HCT116 (cell line): Measurements from ENCODE around the gene PLD4. TPM values are rescaled to one million over a fixed set of nuclear protein-coding genes. Genes with fewer than 3 reads are reported as not detected.
A peak's percentile ranks its signal among the peaks of the same experiment; 100 is the strongest.

Experiments
- ATAC-seq: fragments of 200-7000 bp; cut with Tn5 transposase; 2 replicates; pipeline ENCODE4 v1.9.1; 2020; ENCODE audit warnings: mild to moderate bottlenecking, moderate library complexity
- BruUV-seq: library from RNA; stranded (reverse); fragments of 400-500 nt; replicated peaks from 2 replicates; lab custom pipeline; 2021; lab: Mats Ljungman, UMichigan
- CTCF ChIA-PET: fragments of 300-600 bp; sonication (Branson Sonifier 250); formaldehyde crosslinking; loops from one replicate; lab custom pipeline; 2021; ENCODE audit warnings: antibody characterized with exemption; lab: Charles Lee
- POLR2A ChIA-PET: fragments of 300-600, 350-600 bp; sonication (Branson Sonifier 250); formaldehyde crosslinking; loops from one replicate; lab custom pipeline; 2021; ENCODE audit warnings: antibody characterized with exemption; lab: Charles Lee
- RAD21 ChIA-PET, 2 experiments: fragments of 300-600 bp; sonication (Branson Sonifier 250); formaldehyde crosslinking; loops; one replicate each; lab custom pipeline; 2023; ENCODE audit warnings: low total read pairs in 2 of 2; ENCODE audit not compliant: uncharacterized antibody in 2 of 2, unreplicated experiment in 2 of 2, low non-redundant PET in 1 of 2; lab: Charles Lee
- DNase-seq: peaks from one replicate; pipeline ENCODE4 v3.0.0-alpha.2; 2010; ENCODE audit warnings: low read depth, low spot score
- H2AFZ ChIP-seq: fragments of 200-600 bp; shearing (Covaris generic), sonication (generic); 2 replicates; pipeline ENCODE4 v1.6.1; 2017; ENCODE audit warnings: low read depth, mixed run types, mixed read lengths, antibody characterized with exemption, low read length; ENCODE audit not compliant: poor library complexity, severe bottlenecking
- H3K27ac ChIP-seq: 2 replicates; pipeline ENCODE4 v1.5.1; 2012; ENCODE audit warnings: low read depth, low read length
- H3K27me3 ChIP-seq: fragments of 200-600 bp; sonication (generic); 2 replicates; pipeline ENCODE4 v1.6.1; 2016; ENCODE audit warnings: mixed run types, low read length, mixed read lengths; ENCODE audit not compliant: insufficient read depth
- H3K36me3 ChIP-seq, 2 experiments: fragments of 200-500 bp in 1 of 2; fragments of 200-600 bp in 1 of 2; sonication (Bioruptor generic) in 1 of 2; sonication (generic) in 1 of 2; 2 replicates each; pipeline versions ENCODE4 v1.5.1 to v1.6.1; 2014 to 2016; ENCODE audit warnings: low read length in 2 of 2, inconsistent platforms in 1 of 2, mixed read lengths in 1 of 2, mixed run types in 1 of 2; ENCODE audit not compliant: insufficient read depth in 2 of 2, control insufficient read depth in 1 of 2
- H3K4me1 ChIP-seq, 2 experiments: fragments of 200-600 bp in 1 of 2; sonication (generic) in 1 of 2; 2 replicates each; pipeline versions ENCODE4 v1.5.1 to v1.6.1; 2012 to 2017; ENCODE audit warnings: low read length in 2 of 2, inconsistent platforms in 1 of 2, mild to moderate bottlenecking in 1 of 2, mixed read lengths in 1 of 2, mixed run types in 1 of 2, moderate library complexity in 1 of 2; ENCODE audit not compliant: insufficient read depth in 2 of 2, control insufficient read depth in 1 of 2
- H3K4me2 ChIP-seq: fragments of 200-600 bp; sonication (generic); 2 replicates; pipeline ENCODE4 v1.6.1; 2017; ENCODE audit warnings: mixed run types, low read length, mixed read lengths
- H3K4me3 ChIP-seq, 2 experiments: fragments of 200-600 bp in 1 of 2; sonication (generic) in 1 of 2; replicated peaks in 1 of 2; 2 replicates each; pipeline ENCODE4 v1.5.1; 2011 to 2016; ENCODE audit warnings: low read length in 2 of 2, control low read depth in 1 of 2, low read depth in 1 of 2, mild to moderate bottlenecking in 1 of 2, mixed read lengths in 1 of 2, mixed run types in 1 of 2
- H3K79me2 ChIP-seq: fragments of 200-600 bp; sonication (generic); 2 replicates; pipeline ENCODE4 v1.6.1; 2017; ENCODE audit warnings: mild to moderate bottlenecking, mixed run types, low read length, moderate library complexity, mixed read lengths; ENCODE audit not compliant: insufficient read depth
- H3K9ac ChIP-seq: fragments of 200-600 bp; sonication (generic); 2 replicates; pipeline ENCODE4 v1.6.1; 2016; ENCODE audit warnings: low read length, mixed read lengths
- H3K9me2 ChIP-seq: fragments of 200-600 bp; sonication (generic), shearing (Covaris generic); 2 replicates; pipeline ENCODE4 v1.6.1; 2017; ENCODE audit warnings: mixed run types, mild to moderate bottlenecking, moderate library complexity; ENCODE audit not compliant: insufficient read depth
- H3K9me3 ChIP-seq, 2 experiments: fragments of 200-500 bp in 1 of 2; fragments of 200-600 bp in 1 of 2; sonication (Bioruptor generic) in 1 of 2; sonication (generic) in 1 of 2; 2 replicates each; pipeline ENCODE4 v1.6.1; 2014 to 2017; ENCODE audit warnings: low read length in 2 of 2, mixed read lengths in 2 of 2, inconsistent platforms in 1 of 2, low read depth in 1 of 2, mild to moderate bottlenecking in 1 of 2, mixed run types in 1 of 2, moderate library complexity in 1 of 2; ENCODE audit not compliant: control insufficient read depth in 1 of 2, insufficient read depth in 1 of 2
- H4K20me1 ChIP-seq: fragments of 200-600 bp; sonication (generic), shearing (Covaris generic); 2 replicates; pipeline ENCODE4 v1.6.1; 2017; ENCODE audit warnings: mixed run types, mild to moderate bottlenecking, moderate library complexity; ENCODE audit not compliant: insufficient read depth
- ATF3 ChIP-seq: IDR thresholded peaks from 2 replicates; pipeline ENCODE4 v1.6.1; 2012
- CBX3 ChIP-seq: IDR thresholded peaks from 2 replicates; pipeline ENCODE4 v1.6.1; 2012; ENCODE audit warnings: low read depth
- CEBPB ChIP-seq: IDR thresholded peaks from 2 replicates; pipeline ENCODE4 v1.6.1; 2012; ENCODE audit warnings: low read depth
- EZH2phosphoT487 ChIP-seq: fragments of 200-600 bp; IDR thresholded peaks from 2 replicates; pipeline ENCODE4 v1.6.1; 2018; ENCODE audit warnings: antibody characterized with exemption, borderline replicate concordance
- MAX ChIP-seq: IDR thresholded peaks from 2 replicates; pipeline ENCODE4 v1.6.1; 2012
- POLR2A ChIP-seq: IDR thresholded peaks from 2 replicates; pipeline ENCODE4 v1.7.0; 2011; ENCODE audit warnings: borderline replicate concordance; ENCODE audit not compliant: insufficient read depth, insufficient read length; ENCODE audit errors: extremely low read depth
- POLR2AphosphoS5 ChIP-seq: IDR thresholded peaks from 2 replicates; pipeline ENCODE4 v1.6.1; 2011; ENCODE audit warnings: mild to moderate bottlenecking, low read depth, low read length, moderate library complexity
- RAD21 ChIP-seq: IDR thresholded peaks from 2 replicates; pipeline ENCODE4 v1.6.1; 2012; ENCODE audit warnings: low read depth, mild to moderate bottlenecking
- SRF ChIP-seq: IDR thresholded peaks from 2 replicates; pipeline ENCODE4 v1.6.1; 2012; ENCODE audit warnings: low read depth
- TCF7L2 ChIP-seq: IDR thresholded peaks from 2 replicates; pipeline ENCODE4 v1.7.0; 2011; ENCODE audit warnings: borderline replicate concordance, inconsistent platforms; ENCODE audit not compliant: insufficient read depth, insufficient read length; ENCODE audit errors: extremely low read depth
- YY1 ChIP-seq: IDR thresholded peaks from 2 replicates; pipeline ENCODE4 v1.6.1; 2011; ENCODE audit warnings: low read length, low read depth, moderate library complexity, mild to moderate bottlenecking; ENCODE audit not compliant: insufficient replicate concordance; ENCODE audit errors: extremely low read depth
- ZFX ChIP-seq: fragments of 450-650 bp; IDR thresholded peaks from 2 replicates; pipeline ENCODE4 v1.6.1; 2017
- intact Hi-C: fragments of 100-400 bp; cut with micrococcal nuclease; formaldehyde crosslinking; loops from 2 replicates; pipeline ENCODE4 v1.10.0; 2022
- total RNA-seq: library from RNA; stranded (reverse); gene quantifications from one replicate; pipeline ENCODE4 v1.2.1, GENCODE V29; 2021; ENCODE audit not compliant: unreplicated experiment
- TF ChIP-seq, protein P1 (sequence below), 3 experiments: fragments of 200-600 bp in 1 of 3; sonication (generic) in 1 of 3; IDR thresholded peaks in 2 of 3; conservative IDR thresholded peaks in 1 of 3; 2 replicates each; pipeline ENCODE4 v1.5.1; 2012 to 2017; ENCODE audit warnings: low read depth in 2 of 3, low read length in 2 of 3, antibody characterized with exemption in 1 of 3, borderline replicate concordance in 1 of 3, control low read depth in 1 of 3, mild to moderate bottlenecking in 1 of 3, mixed read lengths in 1 of 3, mixed run types in 1 of 3, moderate library complexity in 1 of 3; ENCODE audit not compliant: insufficient read depth in 1 of 3

Gene PLD4
- total RNA-seq, 1 experiment from 2014 or later = 0.12 TPM

- intact Hi-C loops = loop anchor here (10.0 kb wide), 1 partner anchor 187 kb away; the partner anchor contains the start of gene JAG2
- Histone ChIP-seq H3K4me1 (peaks cover 55 to 74% of the 10 kb centered on the region in 2 experiments), H3K4me3 (peak within 1 kb of the TSS; percentile 75 to 80), H3K36me3 (no peaks in the 10 kb centered on the region), H3K4me2 (peak within 1 kb of the TSS; percentile 90), H3K9me3 (no peaks in the 10 kb centered on the region), H3K9me2 (no peaks in the 10 kb centered on the region), H3K9ac (peak within 1 kb of the TSS; percentile 80), H2AFZ (no peak within 1 kb of the TSS), H3K27me3 (no peaks in the 10 kb centered on the region), H4K20me1 (no peaks in the 10 kb centered on the region), H3K27ac (peak within 1 kb of the TSS; percentile 77), H3K79me2 (peaks cover 4% of the 10 kb centered on the region; the same call in 1 of the 2 replicates)
- RAD21 ChIA-PET = no interaction called here
- POLR2A ChIA-PET = interaction anchor here (0.7 kb wide), 1 partner anchor 43 kb away, joined by 4 read pairs; the partner anchor contains the start of gene CDCA4
- TF ChIP-seq YY1 (peak; percentile 10), CBX3 (no peak), POLR2AphosphoS5 (peak; percentile 91), CEBPB (no peak), POLR2A (peak; percentile 67), RAD21 (no peak), EZH2phosphoT487 (no peak), MAX (no peak), TCF7L2 (no peak), ZFX (peak; percentile 29; the same call in 1 of the 2 replicates), ATF3 (no peak), SRF (no peak)
- TF ChIP-seq, protein P1, sequence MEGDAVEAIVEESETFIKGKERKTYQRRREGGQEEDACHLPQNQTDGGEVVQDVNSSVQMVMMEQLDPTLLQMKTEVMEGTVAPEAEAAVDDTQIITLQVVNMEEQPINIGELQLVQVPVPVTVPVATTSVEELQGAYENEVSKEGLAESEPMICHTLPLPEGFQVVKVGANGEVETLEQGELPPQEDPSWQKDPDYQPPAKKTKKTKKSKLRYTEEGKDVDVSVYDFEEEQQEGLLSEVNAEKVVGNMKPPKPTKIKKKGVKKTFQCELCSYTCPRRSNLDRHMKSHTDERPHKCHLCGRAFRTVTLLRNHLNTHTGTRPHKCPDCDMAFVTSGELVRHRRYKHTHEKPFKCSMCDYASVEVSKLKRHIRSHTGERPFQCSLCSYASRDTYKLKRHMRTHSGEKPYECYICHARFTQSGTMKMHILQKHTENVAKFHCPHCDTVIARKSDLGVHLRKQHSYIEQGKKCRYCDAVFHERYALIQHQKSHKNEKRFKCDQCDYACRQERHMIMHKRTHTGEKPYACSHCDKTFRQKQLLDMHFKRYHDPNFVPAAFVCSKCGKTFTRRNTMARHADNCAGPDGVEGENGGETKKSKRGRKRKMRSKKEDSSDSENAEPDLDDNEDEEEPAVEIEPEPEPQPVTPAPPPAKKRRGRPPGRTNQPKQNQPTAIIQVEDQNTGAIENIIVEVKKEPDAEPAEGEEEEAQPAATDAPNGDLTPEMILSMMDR (IDR thresholded peaks at IDR 0.05 in 2 of 3, conservative IDR thresholded peaks at IDR 0.05 in 1 of 3; ENCODE audit: borderline replicate concordance in 1 of 3, insufficient read depth in 1 of 3, low read depth in 2 of 3, low read length in 2 of 3) = no peak
- no TSS peak for BruUV-seq
- ATAC-seq (peak; percentile 77), DNase-seq (peak; percentile 68)
- CTCF ChIA-PET = interaction anchor here (1.2 kb wide), 1 partner anchor 68 kb away, joined by 5 read pairs; no protein-coding TSS in a partner anchor
These were observed 53.3 kb downstream of the PLD4 start, which contains the start of gene AHNAK2 for GRCh38 chr14:104977681-104978653. TSS of gene AHNAK2 (minus strand) at chr14:104978374. CDS start at chr14:104978237, 137 bp downstream.
